ENCODE measurements around the gene RPS19BP1. TPM values are rescaled to one million over a fixed set of nuclear protein-coding genes. Genes with fewer than 3 reads are reported as not detected.
A peak's percentile ranks its signal among the peaks of the same experiment; 100 is the strongest.

RPS19BP1 gene
- polyA plus RNA-seq, 1 of the 3 experiments (the other 2 are of a cell fraction): 97.2 TPM

DNA sequence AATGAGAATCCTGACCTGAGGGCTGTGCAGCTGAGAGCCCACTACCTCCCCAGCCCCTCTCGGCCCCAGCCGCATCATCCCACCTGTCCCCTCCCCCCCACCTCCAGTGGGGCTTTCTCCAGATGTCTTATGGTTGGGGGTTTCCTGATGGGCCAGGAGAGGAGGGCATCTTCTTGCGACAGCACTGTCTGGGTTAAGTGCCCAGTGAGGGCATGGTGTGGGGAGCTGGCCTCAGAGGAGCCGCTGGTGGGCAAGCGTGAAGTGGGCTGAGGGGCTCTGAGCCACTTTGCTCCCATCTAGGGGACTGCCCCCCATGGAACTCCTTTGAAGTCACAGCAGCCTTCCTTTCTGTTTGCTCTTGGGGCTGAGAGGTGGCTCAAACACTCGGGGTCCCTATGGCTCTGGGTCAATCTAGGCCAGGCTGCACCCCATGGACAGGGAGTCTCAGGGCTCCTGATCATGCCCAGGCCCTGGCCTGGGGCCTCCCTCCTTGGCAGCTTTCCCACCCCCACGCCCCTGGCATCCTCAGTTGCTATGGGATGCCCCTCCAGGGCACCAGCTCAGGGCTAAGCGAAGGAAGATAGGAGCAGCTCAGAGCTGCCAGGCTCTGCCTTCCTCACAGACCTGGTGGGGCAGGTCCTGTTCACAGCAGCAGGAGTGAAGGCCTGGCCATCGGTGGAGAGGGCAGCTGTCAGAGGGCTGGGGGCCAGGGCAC, 41.4 kb downstream of the RPS19BP1 start (continued):
- TF ChIP-seq TCF12 (IDR thresholded peaks at IDR 0.05) (no peak), EP300 (IDR thresholded peaks at IDR 0.05; ENCODE audit: borderline replicate concordance in 1 of 2, low read depth in 1 of 2, low read length in 1 of 2) (no peak), GATA2 (CRISPR knock-in tag; IDR thresholded peaks at IDR 0.05) (no peak)

GRCh38 chr22:39490135-39490798, 42.3 kb downstream of the RPS19BP1 start:
- no peaks in the 10 kb centered on the region for H3K79me2 ChIP-seq (ENCODE audit: insufficient read depth)
- H3K9me2 ChIP-seq: no peaks in the 10 kb centered on the region
- CTCF ChIA-PET: interaction anchor here (1.4 to 2.0 kb wide), 2 partner anchors 15 to 39 kb away, joined by 3 to 8 read pairs; no protein-coding TSS in a partner anchor
- no peaks in the 10 kb centered on the region for H3K27me3 ChIP-seq (ENCODE audit: insufficient read depth)
- no peaks in the 10 kb centered on the region for H4K20me1 ChIP-seq (ENCODE audit: insufficient read depth)
- no peaks in the 10 kb centered on the region for H3K36me3 ChIP-seq (replicated peaks in 1 of 2; ENCODE audit: control insufficient read depth in 1 of 2, insufficient read depth in 2 of 2, low read length in 1 of 2)
- H3K4me3 ChIP-seq (ENCODE audit: low read depth in 2 of 2, low read length in 1 of 2): no peak overlapping the region
- peak; percentile 80 for DNase-seq
- no peaks in the 10 kb centered on the region for H3F3A ChIP-seq (replicated peaks; ENCODE audit: insufficient read depth)
- H3K9ac ChIP-seq: no peak overlapping the region
- POLR2A ChIA-PET: interaction anchor here (1.5 to 1.7 kb wide), 2 partner anchors 12 to 33 kb away, joined by 4 to 7 read pairs; partner anchors contain the start of gene MIEF1
- no peak overlapping the region for H3K4me2 ChIP-seq
- peak; percentile 80 for TF ChIP-seq YY1 (IDR thresholded peaks at IDR 0.05; ENCODE audit: low read depth)
- TF ChIP-seq ELF1 (IDR thresholded peaks at IDR 0.05): no peak
- TF ChIP-seq EZH2phosphoT487 (IDR thresholded peaks at IDR 0.05; ENCODE audit: borderline replicate concordance, low read depth): no peak
- peak; percentile 94 for TF ChIP-seq USF1 (IDR thresholded peaks at IDR 0.05; ENCODE audit: borderline replicate concordance, low read depth)
- TF ChIP-seq USF2 (IDR thresholded peaks at IDR 0.05; ENCODE audit: borderline replicate concordance, low read depth, low read length): peak; percentile 62; the same call in 1 of the 2 replicates
- 8% methylated on average over 4 of the region's 13 CpGs for WGBS (ENCODE audit: low lambda C conversion rate)
- H2AFZ ChIP-seq (ENCODE audit: low read depth): no peak overlapping the region
- H3K27ac ChIP-seq (ENCODE audit: low read depth in 2 of 2, low read length in 1 of 2): no peak overlapping the region; a peak in 1 of 4 replicates
- no peaks in the 10 kb centered on the region for H3K9me3 ChIP-seq
- H3K4me1 ChIP-seq (ENCODE audit: control insufficient read depth in 1 of 2, insufficient read depth in 2 of 2, low read depth in 1 of 2, low read length in 1 of 2): no peaks in the 10 kb centered on the region; a peak in 1 of 4 replicates

DNA sequence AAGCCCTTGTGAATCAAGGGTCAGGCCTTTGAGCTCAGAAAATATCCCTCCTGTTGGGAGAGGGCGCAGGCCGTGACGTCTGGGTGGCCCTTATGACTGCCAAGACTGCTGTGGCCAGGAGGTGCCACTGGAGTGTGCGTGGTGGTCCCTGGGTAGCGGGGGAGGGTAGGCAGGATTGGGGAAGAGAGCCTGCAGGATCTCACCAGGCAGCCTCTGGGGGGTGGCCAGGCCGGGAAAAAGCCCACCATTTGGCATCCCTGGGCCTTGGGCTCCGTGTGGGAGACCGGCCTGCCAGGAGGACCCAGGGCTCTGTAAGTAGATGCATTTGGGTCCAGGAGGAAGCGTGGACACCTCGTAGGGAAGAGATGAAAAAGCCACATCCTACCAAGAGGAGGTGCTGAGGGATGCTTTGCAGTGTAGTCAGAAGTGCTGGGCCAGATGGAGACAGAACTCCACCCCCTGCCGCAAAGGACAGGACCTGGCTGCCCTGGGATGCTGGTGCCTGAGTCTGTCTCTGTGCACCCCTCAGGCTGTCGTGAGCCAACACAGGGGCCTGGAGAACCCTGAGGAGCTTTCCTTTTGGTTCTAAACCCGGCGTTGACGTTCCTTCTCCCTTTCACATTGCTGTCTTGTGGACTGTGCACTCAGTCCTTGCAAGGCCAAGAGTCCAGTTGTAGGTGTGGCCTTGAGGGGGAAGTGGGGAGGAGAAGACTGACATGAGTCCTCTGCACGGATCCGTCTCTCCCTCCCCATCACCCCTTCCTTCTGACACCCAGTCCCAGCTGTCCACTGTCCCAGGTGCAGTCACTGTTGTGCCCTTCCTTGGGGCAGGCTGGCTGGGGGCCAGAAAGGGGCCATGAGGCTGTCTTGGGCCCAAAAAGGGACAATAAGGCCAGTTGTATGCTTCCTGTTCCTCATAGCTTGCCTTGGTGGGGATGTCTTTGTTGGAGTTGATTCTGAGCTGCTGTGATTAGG, 43.2 kb downstream of the RPS19BP1 start:
- Histone ChIP-seq H3K9ac (no peak overlapping the region), H3K27ac (ENCODE audit: low read depth in 2 of 2, low read length in 1 of 2) (no peak overlapping the region; a peak in 1 of 4 replicates), H3F3A (replicated peaks; ENCODE audit: insufficient read depth) (no peaks in the 10 kb centered on the region), H3K4me3 (ENCODE audit: low read depth in 2 of 2, low read length in 1 of 2) (no peak overlapping the region), H4K20me1 (ENCODE audit: insufficient read depth) (no peaks in the 10 kb centered on the region), H3K4me2 (no peak overlapping the region), H3K79me2 (ENCODE audit: insufficient read depth) (no peaks in the 10 kb centered on the region), H3K9me3 (no peaks in the 10 kb centered on the region), H2AFZ (ENCODE audit: low read depth) (no peak overlapping the region), H3K36me3 (replicated peaks in 1 of 2; ENCODE audit: control insufficient read depth in 1 of 2, insufficient read depth in 2 of 2, low read length in 1 of 2) (no peaks in the 10 kb centered on the region), H3K27me3 (ENCODE audit: insufficient read depth) (no peaks in the 10 kb centered on the region), H3K4me1 (ENCODE audit: control insufficient read depth in 1 of 2, insufficient read depth in 2 of 2, low read depth in 1 of 2, low read length in 1 of 2) (no peaks in the 10 kb centered on the region; a peak in 1 of 4 replicates), H3K9me2 (no peaks in the 10 kb centered on the region)
- POLR2A ChIA-PET: interaction anchor here (1.5 kb wide), 1 partner anchor 34 kb away, joined by 7 read pairs; no protein-coding TSS in a partner anchor
- 80% methylated on average over 4 of the region's 17 CpGs for WGBS (ENCODE audit: low lambda C conversion rate)
- no peak for DNase-seq
- CTCF ChIA-PET: interaction anchor here (1.0 to 2.0 kb wide), 3 partner anchors 14 to 39 kb away, joined by 3 to 8 read pairs (median 4); no protein-coding TSS in a partner anchor
- TF ChIP-seq FOXJ3 (CRISPR knock-in tag; IDR thresholded peaks at IDR 0.05) (no peak), NRF1 (IDR thresholded peaks at IDR 0.05; ENCODE audit: low read depth, low read length) (no peak), FOXM1 (IDR thresholded peaks at IDR 0.05; ENCODE audit: low read depth) (no peak), REST (IDR thresholded peaks at IDR 0.05; ENCODE audit: low read depth, low read length) (no peak)
- TF ChIP-seq, protein P1, sequence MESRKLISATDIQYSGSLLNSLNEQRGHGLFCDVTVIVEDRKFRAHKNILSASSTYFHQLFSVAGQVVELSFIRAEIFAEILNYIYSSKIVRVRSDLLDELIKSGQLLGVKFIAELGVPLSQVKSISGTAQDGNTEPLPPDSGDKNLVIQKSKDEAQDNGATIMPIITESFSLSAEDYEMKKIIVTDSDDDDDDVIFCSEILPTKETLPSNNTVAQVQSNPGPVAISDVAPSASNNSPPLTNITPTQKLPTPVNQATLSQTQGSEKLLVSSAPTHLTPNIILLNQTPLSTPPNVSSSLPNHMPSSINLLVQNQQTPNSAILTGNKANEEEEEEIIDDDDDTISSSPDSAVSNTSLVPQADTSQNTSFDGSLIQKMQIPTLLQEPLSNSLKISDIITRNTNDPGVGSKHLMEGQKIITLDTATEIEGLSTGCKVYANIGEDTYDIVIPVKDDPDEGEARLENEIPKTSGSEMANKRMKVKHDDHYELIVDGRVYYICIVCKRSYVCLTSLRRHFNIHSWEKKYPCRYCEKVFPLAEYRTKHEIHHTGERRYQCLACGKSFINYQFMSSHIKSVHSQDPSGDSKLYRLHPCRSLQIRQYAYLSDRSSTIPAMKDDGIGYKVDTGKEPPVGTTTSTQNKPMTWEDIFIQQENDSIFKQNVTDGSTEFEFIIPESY (IDR thresholded peaks at IDR 0.05; ENCODE audit: borderline replicate concordance, low read depth): no peak

Data from SK-N-SH (cell line).